C4-2B (cell line): ENCODE data around the gene TCERG1L.

ENCODE experiments used
- ZFX ChIP-seq: fragments of 450-650 bp; IDR thresholded peaks from 2 replicates; pipeline ENCODE4 v1.6.1; 2017
- TF ChIP-seq, protein P1 (sequence below): fragments of 450-650 bp; conservative IDR thresholded peaks from 2 replicates; pipeline ENCODE4 v1.5.1; 2017; ENCODE audit warnings: mild to moderate bottlenecking

DNA sequence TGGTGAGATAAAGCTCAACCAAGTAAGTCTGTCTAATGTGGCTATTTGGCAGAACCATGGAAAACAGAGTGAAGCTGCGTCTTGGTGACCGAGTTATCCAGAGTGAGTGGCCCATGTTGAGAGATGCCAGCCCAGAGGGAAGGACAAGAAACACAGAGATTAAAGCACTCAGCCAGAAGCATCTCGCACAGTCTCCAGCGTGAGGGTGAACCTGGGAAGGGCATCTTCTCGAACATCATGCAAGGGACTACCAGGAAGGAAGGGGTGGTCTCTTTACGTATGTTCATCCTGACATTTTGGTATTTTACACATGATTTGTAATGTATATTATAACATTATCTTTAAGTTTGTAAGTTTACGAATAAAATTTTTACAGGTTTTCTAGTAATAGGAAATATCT is 146.4 kb downstream of the TCERG1L start:
- TF ChIP-seq, protein P1, sequence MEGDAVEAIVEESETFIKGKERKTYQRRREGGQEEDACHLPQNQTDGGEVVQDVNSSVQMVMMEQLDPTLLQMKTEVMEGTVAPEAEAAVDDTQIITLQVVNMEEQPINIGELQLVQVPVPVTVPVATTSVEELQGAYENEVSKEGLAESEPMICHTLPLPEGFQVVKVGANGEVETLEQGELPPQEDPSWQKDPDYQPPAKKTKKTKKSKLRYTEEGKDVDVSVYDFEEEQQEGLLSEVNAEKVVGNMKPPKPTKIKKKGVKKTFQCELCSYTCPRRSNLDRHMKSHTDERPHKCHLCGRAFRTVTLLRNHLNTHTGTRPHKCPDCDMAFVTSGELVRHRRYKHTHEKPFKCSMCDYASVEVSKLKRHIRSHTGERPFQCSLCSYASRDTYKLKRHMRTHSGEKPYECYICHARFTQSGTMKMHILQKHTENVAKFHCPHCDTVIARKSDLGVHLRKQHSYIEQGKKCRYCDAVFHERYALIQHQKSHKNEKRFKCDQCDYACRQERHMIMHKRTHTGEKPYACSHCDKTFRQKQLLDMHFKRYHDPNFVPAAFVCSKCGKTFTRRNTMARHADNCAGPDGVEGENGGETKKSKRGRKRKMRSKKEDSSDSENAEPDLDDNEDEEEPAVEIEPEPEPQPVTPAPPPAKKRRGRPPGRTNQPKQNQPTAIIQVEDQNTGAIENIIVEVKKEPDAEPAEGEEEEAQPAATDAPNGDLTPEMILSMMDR, result no peak
- TF ChIP-seq ZFX, result no peak
